Immature natural killer cell (primary cell): ENCODE data around the gene TCF7L2. TPM values are rescaled to one million over a fixed set of nuclear protein-coding genes. Genes with fewer than 3 reads are reported as not detected.

Source experiments
- DNase-seq, 3 donors: peaks; one replicate each; pipeline ENCODE4 v3.0.0; 2022; ENCODE audit warnings: mixed read lengths in 1 of 3
- H3K27ac Mint-ChIP-seq, 6 donors: one replicate each; pipeline ENCODE4 v1.8.0; 2020; ENCODE audit warnings: mixed read lengths in 6 of 6, mild to moderate bottlenecking in 5 of 6, inconsistent platforms in 4 of 6, moderate library complexity in 3 of 6
- H3K27me3 Mint-ChIP-seq, 3 donors: one replicate each; pipeline ENCODE4 v1.8.0; 2020 to 2021; ENCODE audit warnings: low read depth in 3 of 3, mild to moderate bottlenecking in 3 of 3, mixed read lengths in 3 of 3, moderate library complexity in 3 of 3, inconsistent platforms in 1 of 3
- H3K36me3 Mint-ChIP-seq, 3 donors: one replicate each; pipeline ENCODE4 v1.8.0; 2020; ENCODE audit warnings: mixed read lengths in 3 of 3, inconsistent platforms in 2 of 3, mild to moderate bottlenecking in 2 of 3
- H3K4me1 Mint-ChIP-seq, 2 donors: one replicate each; pipeline ENCODE4 v1.8.0; 2020; ENCODE audit warnings: inconsistent platforms in 2 of 2, mild to moderate bottlenecking in 2 of 2, mixed read lengths in 2 of 2, moderate library complexity in 1 of 2
- H3K4me3 Mint-ChIP-seq, 5 donors: one replicate each; pipeline ENCODE4 v1.8.0; 2020; ENCODE audit warnings: mild to moderate bottlenecking in 5 of 5, mixed read lengths in 5 of 5, inconsistent platforms in 3 of 5, moderate library complexity in 3 of 5
- H3K9me3 Mint-ChIP-seq, 6 donors: one replicate each; pipeline ENCODE4 v1.8.0; 2020; ENCODE audit warnings: mild to moderate bottlenecking in 6 of 6, mixed read lengths in 6 of 6, inconsistent platforms in 4 of 6, moderate library complexity in 3 of 6
- polyA plus RNA-seq, 3 donors: library from polyadenylated mRNA; unstranded; fragments of 300-500 nt; fragmentation: Illumina TruSeq; gene quantifications; one replicate each; pipeline ENCODE4 v1.2.3, GENCODE V29; 2021

TCF7L2 gene
- polyA plus RNA-seq, 3 donors from 2014 or later: 0.83 to 1.8 TPM; not detected in 1

GRCh38 chr10:112919721-112920120 lies 30.3 kb upstream of the TCF7L2 start:
- H3K36me3 Mint-ChIP-seq: peaks cover 0 to 4% (median 0%) of the 10 kb centered on the region in 3 donors
- no peaks in the 10 kb centered on the region for H3K4me1 Mint-ChIP-seq
- no peaks in the 10 kb centered on the region for H3K9me3 Mint-ChIP-seq
- peaks cover 0 to 4% (median 3%) of the 10 kb centered on the region in 3 donors for H3K27me3 Mint-ChIP-seq
- no peak overlapping the region for H3K27ac Mint-ChIP-seq
- no peak for DNase-seq
- H3K4me3 Mint-ChIP-seq: no peak overlapping the region

DNA sequence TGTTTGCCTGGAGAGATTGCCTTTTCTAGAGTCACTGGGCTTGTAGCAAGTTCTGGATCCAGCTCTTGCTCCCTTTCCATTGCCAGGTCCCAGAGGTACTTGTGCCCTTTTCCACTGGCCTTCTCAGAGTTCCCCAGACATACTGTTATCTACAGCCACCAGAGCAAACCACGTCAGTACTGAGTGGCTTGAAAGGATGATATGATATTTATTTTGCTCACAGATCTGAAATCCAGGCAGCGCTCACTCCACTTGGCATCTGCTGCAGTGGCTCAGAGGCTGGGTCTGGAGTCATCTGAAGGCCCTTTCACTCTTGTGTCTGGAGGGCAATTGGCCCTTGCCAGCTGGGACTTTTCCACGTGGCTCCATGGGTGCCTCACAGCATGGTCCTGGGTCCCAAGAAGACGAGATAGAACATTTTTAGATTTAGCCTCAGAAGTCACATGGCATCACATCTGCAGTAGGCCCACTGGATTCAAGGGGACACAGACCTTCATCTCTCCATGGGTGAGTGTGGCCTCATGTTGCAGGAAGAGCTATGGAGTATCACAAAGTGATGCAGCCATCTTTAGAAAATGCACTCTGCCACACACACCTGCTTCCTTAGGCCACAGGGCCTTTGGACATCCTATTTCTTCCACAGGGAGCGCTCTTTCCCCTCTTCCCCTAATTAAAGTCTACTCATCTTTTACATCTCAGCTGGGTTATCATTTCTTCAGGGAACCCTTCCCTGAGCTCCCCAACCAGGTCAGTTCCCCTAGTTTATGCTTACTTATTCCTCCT lies 22.9 kb upstream of the TCF7L2 start:
- Mint-ChIP-seq H3K4me3 (no peak overlapping the region), H3K27me3 (peaks cover 0 to 7% (median 3%) of the 10 kb centered on the region in 3 donors), H3K36me3 (peaks cover 3 to 7% (median 6%) of the 10 kb centered on the region in 3 donors), H3K9me3 (peaks cover 0 to 10% (median 2%) of the 10 kb centered on the region in 6 donors), H3K4me1 (no peaks in the 10 kb centered on the region), H3K27ac (no peak overlapping the region)
- no peak for DNase-seq

DNA sequence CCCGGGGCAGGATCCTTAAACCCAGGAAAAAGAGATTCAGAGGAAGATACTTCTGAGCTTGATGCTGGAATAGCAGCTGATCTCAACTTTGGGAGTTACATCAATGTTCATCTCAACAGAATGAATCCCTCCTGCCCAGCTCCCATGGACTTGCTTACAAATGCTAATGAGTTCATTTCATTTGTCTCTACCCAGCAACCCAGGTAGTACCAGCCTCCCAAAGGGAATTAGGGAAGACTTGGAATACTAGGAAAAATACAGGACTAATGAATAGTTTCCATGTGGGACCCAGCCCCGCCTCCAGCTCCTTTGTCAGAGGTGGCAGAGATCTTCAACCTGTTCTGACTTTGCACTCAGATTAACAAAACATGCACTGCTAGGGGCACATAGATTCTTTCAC lies 22.1 kb upstream of the TCF7L2 start:
- Mint-ChIP-seq H3K9me3 (peaks cover 0 to 10% (median 2%) of the 10 kb centered on the region in 6 donors), H3K4me3 (no peak overlapping the region), H3K4me1 (no peaks in the 10 kb centered on the region), H3K27ac (no peak overlapping the region), H3K27me3 (peaks cover 0 to 7% (median 3%) of the 10 kb centered on the region in 3 donors), H3K36me3 (peaks cover 3 to 7% (median 6%) of the 10 kb centered on the region in 3 donors)
- DNase-seq: no peak

GRCh38 chr10:112932658-112933057 lies 17.4 kb upstream of the TCF7L2 start:
- Mint-ChIP-seq H3K4me1 (no peaks in the 10 kb centered on the region), H3K36me3 (peaks cover 3 to 7% (median 6%) of the 10 kb centered on the region in 3 donors), H3K4me3 (no peak overlapping the region), H3K27me3 (peaks cover 0 to 9% (median 3%) of the 10 kb centered on the region in 3 donors), H3K27ac (no peak overlapping the region), H3K9me3 (peaks cover 0 to 10% (median 2%) of the 10 kb centered on the region in 6 donors)
- no peak for DNase-seq

DNA sequence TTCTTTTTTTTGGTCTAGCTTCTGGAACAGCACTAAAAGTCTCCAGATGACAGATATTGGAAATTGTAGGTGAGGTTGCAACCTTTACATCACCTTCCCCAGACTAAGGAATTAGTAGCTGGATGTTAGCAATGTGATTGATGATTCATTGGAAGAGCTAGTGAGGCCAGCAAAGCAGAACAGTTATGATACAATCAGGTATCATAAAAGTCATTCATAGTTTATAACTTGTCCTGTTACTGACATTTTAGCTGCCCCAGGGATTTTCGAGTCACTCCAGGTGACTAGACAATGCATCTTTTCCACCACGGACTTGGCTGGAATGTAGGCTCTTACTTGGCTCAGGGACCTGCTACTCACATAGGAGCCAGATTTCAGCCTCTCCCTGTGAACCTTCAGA lies 15.9 kb upstream of the TCF7L2 start:
- peaks cover 0 to 9% (median 2%) of the 10 kb centered on the region in 6 donors for H3K9me3 Mint-ChIP-seq
- peaks cover 0 to 5% (median 5%) of the 10 kb centered on the region in 3 donors for H3K27me3 Mint-ChIP-seq
- no peak overlapping the region for H3K27ac Mint-ChIP-seq
- DNase-seq: no peak
- peaks cover 3 to 6% (median 5%) of the 10 kb centered on the region in 3 donors for H3K36me3 Mint-ChIP-seq
- H3K4me3 Mint-ChIP-seq: no peak overlapping the region
- H3K4me1 Mint-ChIP-seq: no peaks in the 10 kb centered on the region

GRCh38 chr10:112938808-112939482 lies 11.1 kb upstream of the TCF7L2 start:
- no peak for DNase-seq
- H3K27ac Mint-ChIP-seq: no peak overlapping the region
- no peaks in the 10 kb centered on the region for H3K4me1 Mint-ChIP-seq
- H3K4me3 Mint-ChIP-seq: no peak overlapping the region
- H3K9me3 Mint-ChIP-seq: peaks cover 0 to 3% (median 0%) of the 10 kb centered on the region in 6 donors
- H3K27me3 Mint-ChIP-seq: peaks cover 0 to 6% (median 2%) of the 10 kb centered on the region in 3 donors
- no peaks in the 10 kb centered on the region for H3K36me3 Mint-ChIP-seq

- no peak for DNase-seq
- Mint-ChIP-seq H3K27me3 (peaks cover 6 to 12% (median 9%) of the 10 kb centered on the region in 3 donors), H3K27ac (no peak overlapping the region), H3K9me3 (peaks cover 0 to 4% (median 0%) of the 10 kb centered on the region in 6 donors), H3K36me3 (no peaks in the 10 kb centered on the region), H3K4me3 (no peak overlapping the region), H3K4me1 (peaks cover 13 to 21% of the 10 kb centered on the region in 2 donors)
These were observed 4.2 kb upstream of the TCF7L2 start for GRCh38 chr10:112945811-112946210.

DNA sequence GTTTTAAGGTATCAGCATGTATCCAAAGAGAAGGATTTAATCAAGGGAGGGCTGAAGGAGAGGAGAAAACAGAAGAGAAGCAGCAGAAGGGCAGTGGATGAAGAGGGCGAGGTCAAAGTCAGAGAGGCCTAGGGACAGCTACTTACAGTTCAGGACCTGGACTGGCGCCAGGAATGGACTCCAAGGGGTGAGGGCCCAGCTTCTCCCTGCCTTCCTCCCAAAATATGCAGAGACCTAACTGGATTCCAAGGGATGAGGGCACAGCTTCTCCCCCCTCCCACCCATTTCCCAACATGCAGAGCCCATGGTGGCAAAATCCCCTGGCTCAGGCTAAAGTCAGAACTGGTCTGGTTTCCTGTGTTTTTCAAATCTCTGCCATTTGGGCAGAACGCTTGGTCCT lies 3.4 kb upstream of the TCF7L2 start:
- H3K9me3 Mint-ChIP-seq: peaks cover 0 to 1% (median 0%) of the 10 kb centered on the region in 6 donors
- peaks cover 9 to 13% (median 12%) of the 10 kb centered on the region in 3 donors for H3K27me3 Mint-ChIP-seq
- H3K4me1 Mint-ChIP-seq: peaks cover 13 to 23% of the 10 kb centered on the region in 2 donors
- no peak overlapping the region for H3K27ac Mint-ChIP-seq
- DNase-seq: no peak
- H3K4me3 Mint-ChIP-seq: no peak overlapping the region
- no peaks in the 10 kb centered on the region for H3K36me3 Mint-ChIP-seq

DNA sequence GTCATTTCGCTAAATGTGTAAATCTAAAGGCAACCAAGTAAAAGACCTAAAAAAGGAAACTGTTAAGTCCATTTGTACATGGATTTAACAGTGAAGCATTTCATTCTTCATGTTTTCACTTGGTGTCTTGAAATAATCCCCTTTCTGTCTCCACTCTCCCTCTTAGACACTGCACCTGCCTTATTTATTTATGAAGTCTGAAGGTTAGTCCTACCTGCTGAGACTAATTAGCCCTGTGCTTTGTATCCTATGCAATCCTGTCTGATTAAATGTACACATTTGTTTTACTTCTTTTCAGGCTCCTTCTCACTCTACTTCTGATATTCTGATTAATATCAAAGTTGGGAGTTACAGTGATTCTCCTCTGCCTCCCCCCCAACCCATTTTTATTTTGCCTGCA lies 1.9 kb upstream of the TCF7L2 start:
- Mint-ChIP-seq H3K4me1 (peaks cover 18 to 35% of the 10 kb centered on the region in 2 donors), H3K27ac (peak overlapping the region in 4 of 6 donors; percentile 5 to 80 (median 46)), H3K9me3 (peaks cover 0 to 1% (median 0%) of the 10 kb centered on the region in 6 donors), H3K27me3 (peaks cover 15 to 19% (median 19%) of the 10 kb centered on the region in 3 donors), H3K4me3 (no peak overlapping the region), H3K36me3 (peaks cover 0 to 4% (median 0%) of the 10 kb centered on the region in 3 donors)
- DNase-seq: no peak

GRCh38 chr10:112949143-112949823 lies 764 bp upstream of the TCF7L2 start:
- Mint-ChIP-seq H3K27me3 (peaks cover 13 to 21% (median 21%) of the 10 kb centered on the region in 3 donors), H3K36me3 (peaks cover 0 to 4% (median 0%) of the 10 kb centered on the region in 3 donors), H3K9me3 (peaks cover 0 to 1% (median 0%) of the 10 kb centered on the region in 6 donors), H3K4me3 (peak overlapping the region; percentile 94 to 99 (median 96)), H3K27ac (peak overlapping the region; percentile 12 to 94 (median 79)), H3K4me1 (peaks cover 18 to 42% of the 10 kb centered on the region in 2 donors)
- DNase-seq: no peak

DNA sequence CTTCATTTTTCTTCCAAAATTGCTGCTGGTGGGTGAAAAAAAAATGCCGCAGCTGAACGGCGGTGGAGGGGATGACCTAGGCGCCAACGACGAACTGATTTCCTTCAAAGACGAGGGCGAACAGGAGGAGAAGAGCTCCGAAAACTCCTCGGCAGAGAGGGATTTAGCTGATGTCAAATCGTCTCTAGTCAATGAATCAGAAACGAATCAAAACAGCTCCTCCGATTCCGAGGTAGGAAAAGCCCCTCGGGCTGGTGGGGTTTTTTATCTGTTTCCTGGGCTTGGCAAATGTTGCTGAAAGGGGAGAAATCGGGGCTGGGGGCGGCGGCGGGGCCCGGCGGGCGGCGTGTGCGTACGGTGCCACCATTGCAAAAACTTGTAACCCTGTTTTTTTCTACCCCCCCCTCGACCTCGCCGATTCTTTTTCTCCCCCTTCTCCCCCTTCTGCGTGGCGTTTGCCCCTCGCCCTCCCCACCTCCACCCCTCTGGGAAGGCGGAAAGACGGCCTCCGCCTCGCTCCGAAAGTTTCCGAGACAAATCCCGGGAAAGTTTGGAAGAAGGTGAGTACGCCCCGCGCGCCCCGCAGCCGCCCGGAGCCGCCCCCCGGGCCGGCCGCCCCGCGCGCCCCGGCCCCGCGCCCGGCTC lies 789 bp downstream of the TCF7L2 start:
- peaks cover 0 to 4% (median 0%) of the 10 kb centered on the region in 3 donors for H3K36me3 Mint-ChIP-seq
- H3K27ac Mint-ChIP-seq: peak overlapping the region; percentile 78 to 95 (median 86)
- peaks cover 24 to 50% of the 10 kb centered on the region in 2 donors for H3K4me1 Mint-ChIP-seq
- peaks cover 0 to 1% (median 0%) of the 10 kb centered on the region in 6 donors for H3K9me3 Mint-ChIP-seq
- peaks cover 18 to 21% (median 21%) of the 10 kb centered on the region in 3 donors for H3K27me3 Mint-ChIP-seq
- peak; percentile 20 to 21 (median 21) for DNase-seq
- H3K4me3 Mint-ChIP-seq: peak overlapping the region; percentile 94 to 99 (median 96)

GRCh38 chr10:112951359-112952281 lies 1.6 kb downstream of the TCF7L2 start:
- H3K4me1 Mint-ChIP-seq: peaks cover 26 to 55% of the 10 kb centered on the region in 2 donors
- peaks cover 0 to 1% (median 0%) of the 10 kb centered on the region in 6 donors for H3K9me3 Mint-ChIP-seq
- peak overlapping the region; percentile 55 to 94 (median 84) for H3K27ac Mint-ChIP-seq
- peaks cover 18 to 21% (median 21%) of the 10 kb centered on the region in 3 donors for H3K27me3 Mint-ChIP-seq
- H3K36me3 Mint-ChIP-seq: peaks cover 0 to 4% (median 0%) of the 10 kb centered on the region in 3 donors
- peak overlapping the region; percentile 96 to 97 (median 97) for H3K4me3 Mint-ChIP-seq
- DNase-seq: peak; percentile 26 to 45 (median 30)
